ENCODE measurements around the gene SLC15A3. TPM values are rescaled to one million over a fixed set of nuclear protein-coding genes. Genes with fewer than 3 reads are reported as not detected.

SLC15A3 gene
- total RNA-seq, 4 donors from 2014 or later: 4.0 to 11.5 (median 7.9) TPM

DNA sequence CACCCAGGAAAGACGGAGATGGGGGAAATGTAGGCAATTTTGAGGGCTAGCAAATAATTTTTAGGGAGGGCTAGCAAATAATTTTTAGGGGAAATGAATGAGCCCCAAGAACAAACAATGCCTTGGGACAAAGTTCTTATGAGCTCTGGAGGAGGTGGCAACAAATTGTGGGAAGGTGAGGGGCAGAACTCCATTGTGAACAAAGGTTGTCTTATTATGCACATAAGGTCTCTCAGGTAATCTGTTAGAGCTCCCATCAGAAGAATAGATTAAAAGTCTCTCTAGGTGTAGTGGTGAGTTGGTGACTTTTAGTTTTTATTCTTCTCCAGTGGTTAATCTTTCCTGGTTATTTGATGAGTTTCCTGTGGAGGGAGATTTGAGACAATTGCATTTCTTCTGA is 43.2 kb downstream of the SLC15A3 start:
- Histone ChIP-seq H3K4me3 (no peak overlapping the region), H3K4me1 (peaks cover 22 to 49% (median 28%) of the 10 kb centered on the region in 3 donors), H3K9me3 (no peaks in the 10 kb centered on the region), H3K27ac (no peak overlapping the region), H3K36me3 (peaks cover 0 to 1% (median 0%) of the 10 kb centered on the region in 3 donors), H3K27me3 (no peaks in the 10 kb centered on the region)
- intact Hi-C loops (cut with DNase I): no loop called here
- no peak for DNase-seq
- no peak for TF ChIP-seq CTCF (IDR thresholded peaks at IDR 0.05)
- TF ChIP-seq POLR2A (IDR thresholded peaks at IDR 0.05): no peak
- 38 to 62% methylated on average over 1 of the region's 1 CpG for WGBS, 2 donors

- Histone ChIP-seq H3K36me3 (peaks cover 13 to 26% (median 16%) of the 10 kb centered on the region in 3 donors), H3K27me3 (no peaks in the 10 kb centered on the region), H3K4me3 (peak within 1 kb of the TSS; percentile 77 to 98 (median 88)), H3K4me1 (peaks cover 12 to 41% (median 21%) of the 10 kb centered on the region in 3 donors), H3K27ac (peak within 1 kb of the TSS; percentile 95 to 97 (median 96)), H3K9me3 (no peaks in the 10 kb centered on the region)
- WGBS, 2 donors: 0 to 1% methylated on average over 8 to 19 of the region's 75 CpGs
- intact Hi-C loops (cut with DNase I): no loop called here
- TF ChIP-seq POLR2A (IDR thresholded peaks at IDR 0.05): peak in 3 of 4 donors; percentile 27 to 82 (median 60)
- TF ChIP-seq CTCF (IDR thresholded peaks at IDR 0.05): no peak
- DNase-seq: peak; percentile 60
These were observed 45.6 kb downstream of the SLC15A3 start, which contains the start of gene PRPF19 for GRCh38 chr11:60906132-60906972. PRPF19 (minus strand) TSS chr11:60906585; CDS start chr11:60906382, 203 bp downstream.

DNA sequence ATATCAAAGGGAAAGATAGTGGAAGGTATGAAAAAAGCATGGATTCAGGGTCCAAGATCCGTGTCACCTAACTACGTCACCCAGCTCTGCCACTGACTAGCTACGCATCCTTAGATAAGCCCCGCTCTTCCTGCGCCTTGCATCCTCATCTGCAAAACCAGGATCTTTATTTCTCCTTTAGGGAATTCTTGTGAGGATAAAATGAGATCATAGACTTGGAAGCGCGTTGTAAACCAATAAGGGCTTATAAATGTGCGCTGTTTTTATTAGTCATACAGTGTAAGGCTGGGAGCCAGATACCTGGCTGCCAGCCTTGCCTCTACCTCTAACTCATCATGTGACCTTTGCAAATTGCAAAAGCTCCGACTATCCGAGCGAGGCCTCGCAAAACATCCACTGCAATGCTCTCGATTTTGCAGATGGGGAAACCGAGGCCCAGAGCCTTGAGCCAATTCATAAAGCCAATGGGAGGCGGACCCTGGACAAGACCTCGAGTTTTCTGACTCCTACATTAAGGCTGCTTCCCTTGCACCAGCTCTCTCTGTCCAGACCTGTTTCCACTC is 46.3 kb downstream of the SLC15A3 start:
- Histone ChIP-seq H3K27me3 (no peaks in the 10 kb centered on the region), H3K4me3 (peak overlapping the region; percentile 77 to 98 (median 88)), H3K9me3 (no peaks in the 10 kb centered on the region), H3K4me1 (peaks cover 12 to 34% (median 21%) of the 10 kb centered on the region in 3 donors), H3K36me3 (peaks cover 19 to 33% (median 23%) of the 10 kb centered on the region in 3 donors), H3K27ac (peak overlapping the region; percentile 95 to 97 (median 96))
- no peak for DNase-seq
- WGBS, 2 donors: 2% methylated on average over 16 of the region's 16 CpGs
- TF ChIP-seq POLR2A (IDR thresholded peaks at IDR 0.05) (no peak), CTCF (IDR thresholded peaks at IDR 0.05) (no peak)
- intact Hi-C loops (cut with DNase I): no loop called here

DNA sequence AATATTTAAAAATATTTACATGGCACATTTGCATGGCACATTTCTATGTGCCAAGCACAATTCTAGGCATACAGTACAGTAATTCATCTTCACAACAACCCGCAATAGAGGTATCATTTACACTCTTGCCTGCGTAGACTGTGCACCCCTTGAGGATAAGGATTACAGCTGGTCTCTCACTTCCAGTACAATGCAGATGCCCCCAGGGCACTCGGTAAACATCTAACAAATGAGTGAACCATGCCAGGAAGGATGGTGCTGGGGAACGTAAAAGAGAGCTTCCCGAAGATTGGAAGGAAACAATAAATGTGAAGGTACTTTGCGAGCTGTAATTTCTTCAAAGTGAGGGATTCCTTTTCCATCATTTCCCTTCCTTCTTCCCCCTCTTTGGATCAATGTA is 46.9 kb downstream of the SLC15A3 start:
- no peaks in the 10 kb centered on the region for H3K9me3 ChIP-seq
- H3K4me3 ChIP-seq: peak overlapping the region; percentile 77 to 98 (median 88)
- 21 to 24% methylated on average over 6 of the region's 6 CpGs for WGBS, 2 donors
- no peak for DNase-seq
- H3K27me3 ChIP-seq: no peaks in the 10 kb centered on the region
- H3K4me1 ChIP-seq: peaks cover 12 to 34% (median 21%) of the 10 kb centered on the region in 3 donors
- peak overlapping the region; percentile 95 to 97 (median 96) for H3K27ac ChIP-seq
- intact Hi-C loops (cut with DNase I): no loop called here
- no peak for TF ChIP-seq POLR2A (IDR thresholded peaks at IDR 0.05)
- TF ChIP-seq CTCF (IDR thresholded peaks at IDR 0.05): no peak
- H3K36me3 ChIP-seq: peaks cover 24 to 39% (median 27%) of the 10 kb centered on the region in 3 donors

- WGBS, 2 donors: 90 to 92% methylated on average over 11 of the region's 11 CpGs
- no peak for TF ChIP-seq POLR2A (IDR thresholded peaks at IDR 0.05)
- TF ChIP-seq CTCF (IDR thresholded peaks at IDR 0.05): no peak
- H3K36me3 ChIP-seq: peaks cover 41 to 63% (median 47%) of the 10 kb centered on the region in 3 donors
- H3K27ac ChIP-seq: no peak overlapping the region
- H3K4me3 ChIP-seq: no peak overlapping the region
- H3K4me1 ChIP-seq: peaks cover 12 to 34% (median 21%) of the 10 kb centered on the region in 3 donors
- DNase-seq: no peak
- intact Hi-C loops (cut with DNase I): no loop called here
- H3K9me3 ChIP-seq: no peaks in the 10 kb centered on the region
- no peaks in the 10 kb centered on the region for H3K27me3 ChIP-seq
These were observed 49.4 kb downstream of the SLC15A3 start for GRCh38 chr11:60902625-60903024.

All from esophagus squamous epithelium (tissue), 5 donors.